Stomach (tissue), 9 donors: ENCODE data around the gene USP4. TPM values are rescaled to one million over a fixed set of nuclear protein-coding genes. Genes with fewer than 3 reads are reported as not detected.
"Not testable (repeated sequence)": the region's sequence is repeated elsewhere in the genome, so short reads cannot be mapped to it uniquely, and the experiment has no call there.

Source experiments
- DNase-seq, 2 donors: peaks; one replicate each; pipeline versions ENCODE4 v3.0.0 to v3.0.0-alpha.2; 2013 to 2019
- H3K27ac ChIP-seq, 5 donors: fragments of 200-600 bp in 4 of 5; sonication (generic) in 4 of 5; one replicate each; pipeline ENCODE4 v1.5.1; 2013 to 2019; ENCODE audit warnings: mild to moderate bottlenecking in 1 of 5, moderate library complexity in 1 of 5
- H3K27me3 ChIP-seq, 3 donors: fragments of 200-600 bp; sonication (generic); one replicate each; pipeline ENCODE4 v1.5.1; 2017 to 2019; ENCODE audit warnings: mixed run types in 1 of 3
- H3K36me3 ChIP-seq, 4 donors: fragments of 200-600 bp; sonication (generic); 1 replicate in 3 of 4; 2 replicates in 1 of 4; pipeline ENCODE4 v1.5.1; 2016 to 2019
- H3K4me1 ChIP-seq, 4 donors: fragments of 200-600 bp; sonication (generic); one replicate each; pipeline ENCODE4 v1.5.1; 2016 to 2019
- H3K4me3 ChIP-seq, 4 donors: fragments of 200-600 bp; sonication (generic) in 3 of 4; one replicate each; pipeline ENCODE4 v1.5.1; 2016 to 2019; ENCODE audit warnings: mild to moderate bottlenecking in 1 of 4
- H3K9me3 ChIP-seq, 4 donors: fragments of 200-600 bp; sonication (generic); one replicate each; pipeline ENCODE4 v1.5.1; 2016 to 2019
- EP300 ChIP-seq: sonication (generic); formaldehyde crosslinking; IDR thresholded peaks from one replicate; pipeline ENCODE4 v1.6.1; 2017; ENCODE audit warnings: antibody characterized with exemption
- POLR2A ChIP-seq, 4 donors: fragments of 450-650 bp; IDR thresholded peaks; one replicate each; pipeline ENCODE4 v1.6.1; 2016; ENCODE audit warnings: antibody characterized with exemption in 4 of 4, control low read depth in 2 of 4, mild to moderate bottlenecking in 1 of 4, moderate library complexity in 1 of 4
- POLR2AphosphoS5 ChIP-seq, 3 donors: sonication (generic); formaldehyde crosslinking; IDR thresholded peaks; one replicate each; pipeline ENCODE4 v1.6.1; 2016; ENCODE audit warnings: antibody characterized with exemption in 3 of 3
- WGBS, 5 donors: extraction: QIAGEN DNeasy Blood & Tissue Kit in 3 of 5; methylation state at CpG; one replicate each; pipeline versions ENCODE4 v1.1.5 to v1.1.7; 2013 to 2018; 5-methylcytosine and 5-hydroxymethylcytosine counted together
- intact Hi-C: fragments of 100-400 bp; cut with DNase I; formaldehyde crosslinking; loops from one replicate; pipeline ENCODE4 v1.15.1; 2023; ENCODE audit warnings: low total_unique reads
- polyA plus RNA-seq, 3 donors: library from polyadenylated mRNA; stranded (reverse); fragments of 200-250 nt; gene quantifications; one replicate each; pipeline ENCODE4 v1.2.3, GENCODE V29; 2013
- total RNA-seq, 5 donors: library from RNA; depleted of rRNA; stranded (reverse); fragments of >200 nt; gene quantifications; one replicate each; pipeline versions ENCODE4 v1.1.0 to v1.2.3, GENCODE V29; 2014 to 2016
- TF ChIP-seq, protein P1 (sequence below), 7 experiments: fragments of 450-650 bp in 4 of 7; fragments of 200-600 bp in 3 of 7; sonication (generic) in 3 of 7; IDR thresholded peaks; one replicate each; pipeline ENCODE4 v1.5.1; 2016 to 2019; ENCODE audit warnings: antibody characterized with exemption in 7 of 7, control low read depth in 2 of 7, mild to moderate bottlenecking in 1 of 7
- donor health status: healthy with polysubstance abuse.
- donor health status: Bipolar disorder and iron deficiency.
- donor health status: healthy.

Gene USP4
- total and polyA plus RNA-seq, 8 donors, result 21.9 to 123 (median 24.5) TPM

DNA sequence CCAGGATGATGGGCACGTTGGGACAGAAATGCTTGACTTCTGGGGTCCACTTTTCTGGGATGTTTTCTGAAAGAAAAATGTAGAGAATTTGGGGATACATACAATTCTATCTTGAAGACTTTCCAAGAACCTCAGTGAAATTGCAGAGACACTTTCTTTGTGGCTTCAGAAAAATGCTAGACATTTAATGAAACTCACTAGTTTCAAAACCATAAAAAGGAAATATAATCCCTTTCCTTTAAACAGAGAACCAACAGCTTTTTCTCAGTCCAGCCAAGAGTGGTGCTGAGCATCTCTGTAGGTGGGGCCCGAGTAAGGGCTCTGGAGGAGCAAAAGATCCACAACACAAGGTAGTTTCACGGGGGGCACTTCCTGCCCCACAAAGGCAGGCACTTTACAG, 22.7 kb upstream of the USP4 start:
- intact Hi-C loops, result no loop called here
- Histone ChIP-seq H3K27ac (no peak overlapping the region), H3K9me3 (no peaks in the 10 kb centered on the region), H3K4me3 (no peak overlapping the region), H3K36me3 (peaks cover 66 to 87% (median 85%) of the 10 kb centered on the region in 4 donors), H3K4me1 (peaks cover 10 to 26% (median 18%) of the 10 kb centered on the region in 4 donors), H3K27me3 (no peaks in the 10 kb centered on the region)
- DNase-seq, result no peak
- WGBS, 5 donors, result 73 to 86% (median 79%) methylated on average over 3 of the region's 3 CpGs
- TF ChIP-seq POLR2A (IDR thresholded peaks at IDR 0.05), result no peak
- no peak for TF ChIP-seq EP300
- TF ChIP-seq POLR2AphosphoS5 (IDR thresholded peaks at IDR 0.05), result no peak
- TF ChIP-seq, protein P1, sequence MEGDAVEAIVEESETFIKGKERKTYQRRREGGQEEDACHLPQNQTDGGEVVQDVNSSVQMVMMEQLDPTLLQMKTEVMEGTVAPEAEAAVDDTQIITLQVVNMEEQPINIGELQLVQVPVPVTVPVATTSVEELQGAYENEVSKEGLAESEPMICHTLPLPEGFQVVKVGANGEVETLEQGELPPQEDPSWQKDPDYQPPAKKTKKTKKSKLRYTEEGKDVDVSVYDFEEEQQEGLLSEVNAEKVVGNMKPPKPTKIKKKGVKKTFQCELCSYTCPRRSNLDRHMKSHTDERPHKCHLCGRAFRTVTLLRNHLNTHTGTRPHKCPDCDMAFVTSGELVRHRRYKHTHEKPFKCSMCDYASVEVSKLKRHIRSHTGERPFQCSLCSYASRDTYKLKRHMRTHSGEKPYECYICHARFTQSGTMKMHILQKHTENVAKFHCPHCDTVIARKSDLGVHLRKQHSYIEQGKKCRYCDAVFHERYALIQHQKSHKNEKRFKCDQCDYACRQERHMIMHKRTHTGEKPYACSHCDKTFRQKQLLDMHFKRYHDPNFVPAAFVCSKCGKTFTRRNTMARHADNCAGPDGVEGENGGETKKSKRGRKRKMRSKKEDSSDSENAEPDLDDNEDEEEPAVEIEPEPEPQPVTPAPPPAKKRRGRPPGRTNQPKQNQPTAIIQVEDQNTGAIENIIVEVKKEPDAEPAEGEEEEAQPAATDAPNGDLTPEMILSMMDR (IDR thresholded peaks at IDR 0.05), result no peak

DNA sequence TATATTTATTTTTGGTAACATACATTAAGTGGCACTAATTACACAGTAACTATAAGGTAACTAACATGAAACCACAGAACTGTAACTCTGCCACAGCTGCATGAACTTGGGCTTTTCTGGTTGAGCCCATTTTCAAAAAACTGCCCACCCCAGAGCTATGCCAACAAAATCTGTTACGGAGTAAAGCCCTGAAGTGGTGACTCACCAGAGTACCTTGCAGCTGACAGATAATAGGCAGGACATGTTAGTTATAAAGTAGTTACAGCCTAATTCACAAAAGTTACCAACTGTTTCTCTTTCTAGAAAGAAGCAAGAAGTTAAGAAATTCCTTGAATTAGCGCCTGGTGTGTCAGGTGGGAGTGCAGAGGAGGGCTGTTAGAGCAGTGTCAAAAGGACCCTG, 19.8 kb upstream of the USP4 start:
- DNase-seq, result no peak
- WGBS, 5 donors, result 72 to 90% (median 80%) methylated on average over 2 of the region's 2 CpGs
- no peaks in the 10 kb centered on the region for H3K27me3 ChIP-seq
- TF ChIP-seq POLR2A (IDR thresholded peaks at IDR 0.05), result no peak
- TF ChIP-seq, protein P1 (IDR thresholded peaks at IDR 0.05), result no peak
- TF ChIP-seq POLR2AphosphoS5 (IDR thresholded peaks at IDR 0.05), result no peak
- no peak for TF ChIP-seq EP300
- H3K36me3 ChIP-seq, result peaks cover 49 to 74% (median 72%) of the 10 kb centered on the region in 4 donors
- H3K4me3 ChIP-seq, result no peak overlapping the region
- peaks cover 20 to 50% (median 42%) of the 10 kb centered on the region in 4 donors for H3K4me1 ChIP-seq
- H3K27ac ChIP-seq, result peak overlapping the region in 3 of 5 donors; percentile 89 to 98 (median 93)
- no peaks in the 10 kb centered on the region for H3K9me3 ChIP-seq
- intact Hi-C loops, result loop anchor here (10.0 kb wide), 1 partner anchor 85 kb away; no protein-coding TSS in a partner anchor

DNA sequence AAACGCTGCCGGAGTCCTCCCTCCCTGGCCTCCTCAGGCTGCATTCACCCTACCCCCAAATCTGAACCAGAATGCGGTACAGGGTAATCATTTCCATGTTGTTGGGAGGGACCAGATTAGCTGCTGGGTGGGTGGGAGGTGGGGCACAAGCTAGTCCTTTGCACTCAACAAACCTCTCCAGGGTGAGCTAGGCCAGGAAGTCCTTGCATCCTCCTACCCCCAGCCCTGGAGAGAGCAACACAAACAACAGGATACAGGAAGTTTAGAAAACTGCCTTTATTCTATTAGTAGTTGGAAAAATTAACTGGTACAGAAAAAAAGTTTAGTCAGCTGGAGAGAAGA, 19.0 kb upstream of the USP4 start:
- Histone ChIP-seq H3K4me3 (peak overlapping the region; percentile 66 to 81 (median 73)), H3K36me3 (peaks cover 42 to 67% (median 64%) of the 10 kb centered on the region in 4 donors)
- WGBS, 5 donors, result 19 to 28% (median 24%) methylated on average over 3 of the region's 3 CpGs

DNA sequence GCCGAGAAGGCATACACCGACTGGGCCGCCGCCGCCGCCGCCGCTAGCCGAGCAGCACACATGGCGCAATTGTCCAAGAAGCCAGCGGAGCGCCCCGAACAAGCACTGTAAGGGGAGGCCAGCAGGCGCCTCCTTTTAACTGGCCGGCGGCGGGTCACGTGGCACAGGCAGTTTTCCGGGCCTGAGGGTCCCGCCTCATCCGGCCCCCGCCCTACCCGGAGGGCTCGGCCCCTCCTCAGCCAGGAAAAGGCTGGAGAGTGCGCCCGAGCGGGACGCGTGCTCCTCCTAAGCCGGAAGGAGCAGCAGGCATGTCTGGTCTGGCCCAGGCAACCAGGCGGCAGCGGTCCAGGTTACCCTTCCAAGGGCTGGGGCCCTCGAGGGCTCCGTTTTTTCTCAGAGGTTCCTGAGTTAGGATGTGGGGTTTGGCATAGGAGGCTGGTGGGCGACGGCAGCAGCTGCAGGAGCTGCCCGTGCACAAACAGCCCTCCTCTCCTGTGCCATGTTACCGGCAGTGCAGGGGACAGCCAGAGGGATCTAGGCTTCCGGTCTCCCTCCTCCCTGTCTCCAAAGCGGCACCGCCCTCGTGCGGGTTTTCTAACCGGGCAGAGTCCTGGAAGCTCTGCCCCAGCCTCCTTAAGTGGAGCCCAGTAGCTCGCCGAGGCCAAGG, 18.5 kb upstream of the USP4 start, which contains the start of gene GPX1:
Gene GPX1 (minus strand): TSS at position 137 of the 667 bp plus-strand sequence. CDS start 75 bp downstream, at position 62.
- Histone ChIP-seq H3K27ac (peak within 1 kb of the TSS; percentile 88 to 98 (median 89)), H3K36me3 (peaks cover 37 to 62% (median 59%) of the 10 kb centered on the region in 4 donors), H3K9me3 (no peaks in the 10 kb centered on the region), H3K4me1 (peaks cover 20 to 45% (median 42%) of the 10 kb centered on the region in 4 donors), H3K27me3 (no peaks in the 10 kb centered on the region), H3K4me3 (peak within 1 kb of the TSS; percentile 66 to 81 (median 73))
- 0 to 2% (median 1%) methylated on average over 23 to 45 of the region's 46 CpGs for WGBS, 5 donors
- intact Hi-C loops, result loop anchor here (10.0 kb wide), 1 partner anchor 86 kb away; no protein-coding TSS in a partner anchor
- DNase-seq, result peak; percentile 94 to 98
- peak in 2 of 4 donors; percentile 56 to 71 for TF ChIP-seq POLR2A (IDR thresholded peaks at IDR 0.05)
- TF ChIP-seq EP300, result no peak
- TF ChIP-seq, protein P1 (IDR thresholded peaks at IDR 0.05), result peak in 1 of 7 experiments; percentile 15
- TF ChIP-seq POLR2AphosphoS5 (IDR thresholded peaks at IDR 0.05), result peak; percentile 87 to 98 (median 97)

More for the DNA sequence above, 19.0 kb upstream of the USP4 start:
- H3K27me3 ChIP-seq, result no peaks in the 10 kb centered on the region
- no peak for DNase-seq
- peak overlapping the region; percentile 88 to 98 (median 89) for H3K27ac ChIP-seq
- intact Hi-C loops, result loop anchor here (10.0 kb wide), 1 partner anchor 86 kb away; no protein-coding TSS in a partner anchor
- H3K4me1 ChIP-seq, result peaks cover 20 to 50% (median 42%) of the 10 kb centered on the region in 4 donors
- H3K9me3 ChIP-seq, result no peaks in the 10 kb centered on the region
- TF ChIP-seq, protein P1 (IDR thresholded peaks at IDR 0.05), result no peak
- TF ChIP-seq POLR2A (IDR thresholded peaks at IDR 0.05) (no peak), EP300 (no peak), POLR2AphosphoS5 (IDR thresholded peaks at IDR 0.05) (no peak)

DNA sequence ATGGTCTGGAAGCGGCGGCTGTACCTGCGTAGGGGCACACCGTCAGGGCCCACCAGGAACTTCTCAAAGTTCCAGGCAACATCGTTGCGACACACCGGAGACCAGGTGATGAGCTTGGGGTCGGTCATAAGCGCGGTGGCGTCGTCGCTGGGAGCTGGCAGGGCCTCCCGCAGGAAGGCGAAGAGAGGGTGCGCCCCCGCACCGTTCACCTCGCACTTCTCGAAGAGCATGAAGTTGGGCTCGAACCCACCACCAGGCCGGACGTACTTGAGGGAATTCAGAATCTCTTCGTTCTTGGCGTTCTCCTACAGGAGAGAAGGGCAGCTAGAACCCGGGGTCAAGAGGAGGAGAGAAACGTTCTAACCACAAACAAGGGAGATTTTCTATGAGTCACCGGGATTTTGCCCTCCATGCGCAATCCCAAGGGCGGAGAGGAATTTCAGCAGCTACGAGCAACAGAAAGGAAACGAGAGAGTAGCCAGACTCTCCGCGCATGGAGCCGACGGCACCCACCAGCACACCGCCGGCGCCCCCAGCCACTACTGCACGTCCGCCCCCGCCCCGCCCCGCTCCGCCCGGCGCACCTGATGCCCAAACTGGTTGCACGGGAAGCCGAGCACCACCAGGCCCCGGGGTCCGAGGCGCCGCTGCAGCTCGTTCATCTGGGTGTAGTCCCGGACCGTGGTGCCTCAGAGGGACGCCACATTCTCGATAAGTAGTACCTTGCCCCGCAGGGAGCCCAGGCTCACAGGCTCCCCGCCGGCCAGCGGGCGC, 17.8 kb upstream of the USP4 start:
- WGBS, 5 donors, result 1 to 5% (median 4%) methylated on average over 31 to 63 of the region's 63 CpGs
- DNase-seq, result peak; percentile 49 to 78
- intact Hi-C loops, result loop anchor here (10.0 kb wide), 1 partner anchor 87 kb away; no protein-coding TSS in a partner anchor

DNA sequence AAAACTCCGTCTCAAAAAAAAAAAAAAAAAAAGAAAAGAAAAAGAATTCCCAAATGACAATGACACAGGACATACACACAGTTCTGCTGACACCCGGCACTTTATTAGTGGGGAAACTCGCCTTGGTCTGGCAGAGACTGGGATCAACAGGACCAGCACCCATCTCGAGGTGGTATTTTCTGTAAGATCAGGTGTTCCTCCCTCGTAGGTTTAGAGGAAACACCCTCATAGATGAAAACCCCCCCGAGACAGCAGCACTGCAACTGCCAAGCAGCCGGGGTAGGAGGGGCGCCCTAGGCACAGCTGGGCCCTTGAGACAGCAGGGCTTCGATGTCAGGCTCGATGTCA, 17.2 kb upstream of the USP4 start:
- H3K4me1 ChIP-seq, result peaks cover 20 to 50% (median 44%) of the 10 kb centered on the region in 4 donors
- H3K4me3 ChIP-seq, result peak overlapping the region; percentile 66 to 81 (median 73)
- not testable (repeated sequence) for H3K9me3 ChIP-seq, H3K27me3 ChIP-seq, DNase-seq
- peaks cover 25 to 49% (median 46%) of the 10 kb centered on the region in 4 donors for H3K36me3 ChIP-seq
- intact Hi-C loops, result loop anchor here (10.0 kb wide), 1 partner anchor 88 kb away; no protein-coding TSS in a partner anchor
- 21 to 42% (median 37%) methylated on average over 9 to 10 of the region's 10 CpGs for WGBS, 5 donors
- peak overlapping the region; percentile 88 to 98 (median 89) for H3K27ac ChIP-seq

More for the DNA sequence above, 17.8 kb upstream of the USP4 start:
- H3K27me3 ChIP-seq, H3K9me3 ChIP-seq: not testable (repeated sequence)
- Histone ChIP-seq H3K36me3 (peaks cover 30 to 54% (median 52%) of the 10 kb centered on the region in 4 donors), H3K4me1 (peaks cover 20 to 44% (median 42%) of the 10 kb centered on the region in 4 donors), H3K4me3 (peak overlapping the region; percentile 66 to 81 (median 73)), H3K27ac (peak overlapping the region; percentile 88 to 98 (median 89))
